ENCODE measurements around the gene FTH1.
"Not testable (repeated sequence)": the region's sequence is repeated elsewhere in the genome, so short reads cannot be mapped to it uniquely, and the experiment has no call there.

The FTH1 gene

GRCh38 chr11:61967924-61968757 lies 707 bp upstream of the FTH1 start:
- peak; percentile 26 for DNase-seq
- in situ Hi-C loops (cut with HindIII; ENCODE audit: low pct_ligation_motif_present, low pct_unique_long_range_greater_than_20kb, low sequenced_read_pairs), result no loop called here

- in situ Hi-C loops (cut with HindIII; ENCODE audit: low pct_ligation_motif_present, low pct_unique_long_range_greater_than_20kb, low sequenced_read_pairs), result no loop called here
- no peak for DNase-seq
These were observed 709 bp downstream of the FTH1 start for GRCh38 chr11:61966734-61967115.

GRCh38 chr11:61964666-61965271 lies 2.7 kb downstream of the FTH1 start:
- DNase-seq; in situ Hi-C loops (cut with HindIII; ENCODE audit: low pct_ligation_motif_present, low pct_unique_long_range_greater_than_20kb, low sequenced_read_pairs): not testable (repeated sequence)

GRCh38 chr11:61964058-61964665 lies 3.3 kb downstream of the FTH1 start:
- no peak for DNase-seq

GRCh38 chr11:61963282-61964057 lies 4.0 kb downstream of the FTH1 start:
- in situ Hi-C loops (cut with HindIII; ENCODE audit: low pct_ligation_motif_present, low pct_unique_long_range_greater_than_20kb, low sequenced_read_pairs), result no loop called here
- DNase-seq, result peak; percentile 30

More at GRCh38 chr11:61964058-61964665, 3.3 kb downstream of the FTH1 start:
- in situ Hi-C loops (cut with HindIII; ENCODE audit: low pct_ligation_motif_present, low pct_unique_long_range_greater_than_20kb, low sequenced_read_pairs), result no loop called here

- in situ Hi-C loops (cut with HindIII; ENCODE audit: low pct_ligation_motif_present, low pct_unique_long_range_greater_than_20kb, low sequenced_read_pairs), result no loop called here
- no peak for DNase-seq
These were observed 4.5 kb downstream of the FTH1 start for GRCh38 chr11:61963016-61963281.

GRCh38 chr11:61962213-61963015 lies 5.0 kb downstream of the FTH1 start:
- no peak for DNase-seq
- in situ Hi-C loops (cut with HindIII; ENCODE audit: low pct_ligation_motif_present, low pct_unique_long_range_greater_than_20kb, low sequenced_read_pairs), result no loop called here

GRCh38 chr11:61961570-61962212 lies 5.7 kb downstream of the FTH1 start:
- DNase-seq, result peak; percentile 94
- in situ Hi-C loops (cut with HindIII; ENCODE audit: low pct_ligation_motif_present, low pct_unique_long_range_greater_than_20kb, low sequenced_read_pairs), result no loop called here

- in situ Hi-C loops (cut with HindIII; ENCODE audit: low pct_ligation_motif_present, low pct_unique_long_range_greater_than_20kb, low sequenced_read_pairs), result no loop called here
- no peak for DNase-seq
These were observed 6.9 kb downstream of the FTH1 start for GRCh38 chr11:61960532-61960931.

- in situ Hi-C loops (cut with HindIII; ENCODE audit: low pct_ligation_motif_present, low pct_unique_long_range_greater_than_20kb, low sequenced_read_pairs), result no loop called here
- DNase-seq, result no peak
These were observed 7.8 kb downstream of the FTH1 start for GRCh38 chr11:61959678-61960077.

GRCh38 chr11:61959114-61959513 lies 8.3 kb downstream of the FTH1 start:
- in situ Hi-C loops (cut with HindIII; ENCODE audit: low pct_ligation_motif_present, low pct_unique_long_range_greater_than_20kb, low sequenced_read_pairs), result no loop called here
- DNase-seq, result no peak

- DNase-seq, result no peak
- in situ Hi-C loops (cut with HindIII; ENCODE audit: low pct_ligation_motif_present, low pct_unique_long_range_greater_than_20kb, low sequenced_read_pairs), result no loop called here
These were observed 8.8 kb downstream of the FTH1 start for GRCh38 chr11:61958590-61958989.

GRCh38 chr11:61957021-61957770 lies 10.2 kb downstream of the FTH1 start:
- in situ Hi-C loops (cut with HindIII; ENCODE audit: low pct_ligation_motif_present, low pct_unique_long_range_greater_than_20kb, low sequenced_read_pairs), result no loop called here
- no peak for DNase-seq

- in situ Hi-C loops (cut with HindIII; ENCODE audit: low pct_ligation_motif_present, low pct_unique_long_range_greater_than_20kb, low sequenced_read_pairs), result no loop called here
- no peak for DNase-seq
These were observed 11.0 kb downstream of the FTH1 start for GRCh38 chr11:61956191-61957020.

- in situ Hi-C loops (cut with HindIII; ENCODE audit: low pct_ligation_motif_present, low pct_unique_long_range_greater_than_20kb, low sequenced_read_pairs), result no loop called here
- DNase-seq, result no peak
These were observed 11.9 kb downstream of the FTH1 start for GRCh38 chr11:61955422-61956135.

GRCh38 chr11:61954851-61955421 lies 12.5 kb downstream of the FTH1 start:
- no peak for DNase-seq

More at GRCh38 chr11:61954851-61955421, 12.5 kb downstream of the FTH1 start:
- in situ Hi-C loops (cut with HindIII; ENCODE audit: low pct_ligation_motif_present, low pct_unique_long_range_greater_than_20kb, low sequenced_read_pairs), result no loop called here

Data from ACHN (cell line).